Cardiac fibroblast (primary cell): ENCODE data around the gene GARNL3.

Experiments
- DNase-seq, 2 donors: peaks; one replicate each; pipeline versions ENCODE4 v3.0.0 to v3.0.0-alpha.2; 2010; ENCODE audit warnings: low read depth in 2 of 2
- H3K4me3 ChIP-seq, 2 donors: replicated peaks in 1 of 2; 1 replicate in 1 of 2; 2 replicates in 1 of 2; pipeline ENCODE4 v1.5.1; 2011; ENCODE audit warnings: low read depth in 2 of 2, low read length in 2 of 2, mild to moderate bottlenecking in 2 of 2, moderate library complexity in 1 of 2
- CTCF ChIP-seq: IDR thresholded peaks from one replicate; pipeline ENCODE4 v1.5.1; 2011; ENCODE audit warnings: low read depth, mild to moderate bottlenecking, low read length, inconsistent platforms

The GARNL3 gene

GRCh38 chr9:127370672-127371648 is 106.4 kb downstream of the GARNL3 start:
- no peak for DNase-seq
- H3K4me3 ChIP-seq, result no peak overlapping the region
- TF ChIP-seq CTCF, result no peak

- no peak overlapping the region for H3K4me3 ChIP-seq
- no peak for DNase-seq
- no peak for TF ChIP-seq CTCF
These were observed 115.9 kb downstream of the GARNL3 start for GRCh38 chr9:127380479-127380878.

DNA sequence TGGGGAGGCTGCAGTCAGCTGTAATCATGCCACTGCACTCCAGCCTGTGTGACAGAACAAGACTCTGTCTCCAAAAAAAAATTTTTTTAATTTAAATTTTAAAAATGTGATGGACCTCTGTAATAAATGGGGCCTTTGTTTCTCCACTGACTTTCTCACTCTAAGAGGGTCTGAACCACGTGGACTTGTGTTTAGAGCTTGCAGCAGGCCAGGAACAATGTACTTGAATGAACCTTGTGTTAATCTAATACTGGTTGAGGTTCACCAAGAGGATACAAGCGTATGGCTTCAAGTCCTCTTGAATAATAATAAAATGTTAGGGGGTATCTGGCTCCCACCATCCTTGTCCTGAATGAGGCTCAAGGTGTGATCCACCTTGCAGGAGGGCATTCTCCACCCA is 118.0 kb downstream of the GARNL3 start:
- no peak for DNase-seq
- no peak for TF ChIP-seq CTCF
- H3K4me3 ChIP-seq, result no peak overlapping the region

DNA sequence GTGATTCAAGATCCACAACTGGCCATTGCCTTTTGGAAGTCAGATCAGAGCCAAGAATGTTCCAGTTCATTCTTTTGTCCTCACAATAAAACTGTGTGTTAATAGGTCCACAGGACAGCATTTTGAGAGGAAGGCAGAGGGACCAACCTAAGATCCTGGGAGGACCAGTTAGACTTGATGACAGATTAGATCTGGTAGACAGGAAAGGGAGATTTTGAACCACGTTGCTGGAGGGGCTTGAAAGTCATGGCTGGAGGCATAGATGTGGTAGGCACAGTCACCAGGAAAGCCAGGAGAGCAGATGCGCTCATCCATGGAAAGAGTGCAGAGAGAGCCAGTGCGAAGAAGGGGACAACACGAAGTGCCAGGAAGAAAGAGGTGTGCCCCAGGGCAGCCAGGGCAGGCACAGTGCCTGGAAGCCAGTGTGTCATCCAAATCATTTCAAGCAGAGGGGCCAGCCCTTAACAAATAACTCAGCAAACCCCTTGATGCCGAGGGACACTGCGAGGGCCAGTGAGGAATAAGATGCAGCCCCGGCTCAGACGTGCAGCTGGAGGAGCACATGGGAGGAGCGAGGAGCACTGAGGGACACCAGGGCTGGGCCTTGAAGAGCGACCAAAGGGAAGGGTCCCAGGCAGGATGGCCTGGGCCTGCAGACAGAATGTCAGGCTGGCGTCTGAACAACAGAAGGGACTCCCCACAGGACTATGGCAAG is 119.6 kb downstream of the GARNL3 start:
- no peak overlapping the region for H3K4me3 ChIP-seq
- TF ChIP-seq CTCF, result no peak
- DNase-seq, result no peak

DNA sequence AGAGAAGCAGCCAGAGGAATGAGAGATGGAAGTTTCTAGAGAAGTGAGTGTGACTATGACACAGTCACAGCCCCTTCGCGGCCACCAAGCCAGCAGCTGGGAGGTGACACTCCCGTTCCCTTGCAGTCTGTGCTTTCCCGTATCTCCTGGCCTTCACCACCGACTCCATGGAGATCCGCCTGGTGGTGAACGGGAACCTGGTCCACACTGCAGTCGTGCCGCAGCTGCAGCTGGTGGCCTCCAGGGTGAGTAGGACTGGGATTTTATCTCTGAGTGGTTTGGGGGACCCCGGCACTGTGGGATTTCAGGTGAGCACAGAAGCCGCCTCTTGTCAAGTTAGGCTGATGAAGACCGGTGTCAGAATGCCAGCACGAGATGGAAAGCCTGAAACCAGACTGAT is 120.3 kb downstream of the GARNL3 start:
- TF ChIP-seq CTCF, result no peak
- no peak overlapping the region for H3K4me3 ChIP-seq
- DNase-seq, result no peak

GRCh38 chr9:127386249-127386648 is 121.7 kb downstream of the GARNL3 start:
- TF ChIP-seq CTCF, result no peak
- H3K4me3 ChIP-seq, result no peak overlapping the region
- no peak for DNase-seq
